Stimulated activated naive CD8-positive, alpha-beta T cell treated with anti-CD3 and anti-CD28 coated beads, Interleukin-15, Interleukin-2, amounts not matched to agents 100 ng/mL and 50 ng/mL, for 24 hours (primary cell): Measurements from ENCODE around the gene RGS1.
"Not testable (repeated sequence)": the region's sequence is repeated elsewhere in the genome, so short reads cannot be mapped to it uniquely, and the experiment has no call there.

ENCODE experiments used
- H3K27ac Mint-ChIP-seq: one replicate; pipeline ENCODE4 v1.8.0; 2021; ENCODE audit warnings: mild to moderate bottlenecking, mixed read lengths
- H3K27me3 Mint-ChIP-seq: one replicate; pipeline ENCODE4 v1.8.0; 2021; ENCODE audit warnings: mixed read lengths
- H3K36me3 Mint-ChIP-seq: one replicate; pipeline ENCODE4 v1.8.0; 2021; ENCODE audit warnings: low read depth, mixed read lengths
- H3K4me1 Mint-ChIP-seq: one replicate; pipeline ENCODE4 v1.8.0; 2021; ENCODE audit warnings: low read depth, mixed read lengths
- H3K4me3 Mint-ChIP-seq: one replicate; pipeline ENCODE4 v1.8.0; 2021; ENCODE audit warnings: mild to moderate bottlenecking, mixed read lengths
- H3K9me3 Mint-ChIP-seq: one replicate; pipeline ENCODE4 v1.8.0; 2021; ENCODE audit warnings: mixed read lengths

The RGS1 gene

DNA sequence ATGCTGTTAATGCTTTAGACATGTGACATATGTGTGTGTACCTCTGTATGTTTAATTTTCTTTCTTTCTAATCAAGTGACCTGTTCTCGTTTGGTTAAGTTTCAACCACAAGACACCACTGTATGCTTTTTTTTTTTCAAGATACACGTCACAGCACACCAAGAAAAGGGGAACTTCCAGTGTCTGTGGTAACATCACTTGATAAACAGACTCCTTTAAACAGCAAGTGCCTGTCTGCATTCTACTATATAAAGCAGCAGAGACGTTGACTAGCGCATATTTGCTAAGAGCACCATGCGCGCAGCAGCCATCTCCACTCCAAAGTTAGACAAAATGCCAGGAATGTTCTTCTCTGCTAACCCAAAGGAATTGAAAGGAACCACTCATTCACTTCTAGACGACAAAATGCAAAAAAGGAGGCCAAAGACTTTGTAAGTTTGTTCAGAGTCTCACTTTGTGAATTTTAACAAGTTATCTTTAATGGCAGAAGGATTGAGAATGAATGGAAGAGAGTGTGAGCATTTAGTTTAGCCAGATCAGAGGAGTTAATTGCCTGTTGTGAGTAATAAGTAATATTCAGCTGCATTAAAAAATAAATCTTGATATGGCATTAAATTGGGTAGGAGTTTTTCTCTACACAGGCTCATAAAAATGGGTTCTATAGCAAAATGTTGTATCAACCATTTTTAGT is at the start of gene RGS1:
Gene RGS1, plus strand, starts transcription at position 275 of the 691 bp plus-strand sequence. Its CDS starts 20 bp downstream, at position 295.
- Mint-ChIP-seq H3K9me3 (peaks cover 1% of the 10 kb centered on the region), H3K4me1 (peaks cover 81% of the 10 kb centered on the region), H3K36me3 (peaks cover 16% of the 10 kb centered on the region), H3K27ac (peak within 1 kb of the TSS; percentile 86), H3K27me3 (no peaks in the 10 kb centered on the region), H3K4me3 (peak within 1 kb of the TSS; percentile 82)

DNA sequence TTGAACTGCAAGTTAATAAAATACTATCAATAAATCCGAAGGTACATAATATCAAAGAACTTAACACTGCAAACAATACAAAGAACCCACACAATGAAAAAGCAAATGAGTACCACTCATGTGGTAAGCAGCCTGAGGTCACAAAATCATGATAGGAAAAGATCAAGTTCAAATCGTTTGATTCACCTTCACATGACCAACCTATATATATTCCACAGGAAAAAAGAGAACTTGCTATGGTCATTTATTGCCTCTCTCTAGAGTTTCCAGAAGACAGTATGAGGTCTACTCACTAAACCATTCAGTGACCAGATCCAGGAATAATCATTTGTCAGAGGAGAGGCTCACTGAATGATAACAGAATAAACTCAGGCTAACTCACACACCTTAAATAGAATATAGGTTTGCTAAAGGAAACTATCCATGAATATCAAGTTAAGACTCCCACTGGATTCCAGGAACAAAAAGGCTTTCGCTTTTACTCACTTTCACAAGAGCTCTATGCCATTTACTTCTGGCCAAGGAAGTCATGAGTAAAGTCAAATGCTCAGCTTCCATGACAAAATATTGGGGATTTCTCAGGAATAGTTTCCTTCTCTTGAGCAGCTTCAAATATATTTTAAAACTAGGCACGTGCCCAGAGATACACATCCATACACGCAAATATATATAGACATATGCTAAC is 48.3 kb upstream of the RGS1 start:
- Mint-ChIP-seq H3K36me3 (no peaks in the 10 kb centered on the region), H3K9me3 (no peaks in the 10 kb centered on the region), H3K27me3 (no peaks in the 10 kb centered on the region), H3K4me3 (no peak overlapping the region), H3K27ac (no peak overlapping the region), H3K4me1 (peaks cover 45% of the 10 kb centered on the region)

GRCh38 chr1:192527950-192528349 is 47.6 kb upstream of the RGS1 start:
- no peaks in the 10 kb centered on the region for H3K36me3 Mint-ChIP-seq
- no peak overlapping the region for H3K27ac Mint-ChIP-seq
- peaks cover 39% of the 10 kb centered on the region for H3K4me1 Mint-ChIP-seq
- no peaks in the 10 kb centered on the region for H3K27me3 Mint-ChIP-seq
- H3K4me3 Mint-ChIP-seq: no peak overlapping the region
- no peaks in the 10 kb centered on the region for H3K9me3 Mint-ChIP-seq

DNA sequence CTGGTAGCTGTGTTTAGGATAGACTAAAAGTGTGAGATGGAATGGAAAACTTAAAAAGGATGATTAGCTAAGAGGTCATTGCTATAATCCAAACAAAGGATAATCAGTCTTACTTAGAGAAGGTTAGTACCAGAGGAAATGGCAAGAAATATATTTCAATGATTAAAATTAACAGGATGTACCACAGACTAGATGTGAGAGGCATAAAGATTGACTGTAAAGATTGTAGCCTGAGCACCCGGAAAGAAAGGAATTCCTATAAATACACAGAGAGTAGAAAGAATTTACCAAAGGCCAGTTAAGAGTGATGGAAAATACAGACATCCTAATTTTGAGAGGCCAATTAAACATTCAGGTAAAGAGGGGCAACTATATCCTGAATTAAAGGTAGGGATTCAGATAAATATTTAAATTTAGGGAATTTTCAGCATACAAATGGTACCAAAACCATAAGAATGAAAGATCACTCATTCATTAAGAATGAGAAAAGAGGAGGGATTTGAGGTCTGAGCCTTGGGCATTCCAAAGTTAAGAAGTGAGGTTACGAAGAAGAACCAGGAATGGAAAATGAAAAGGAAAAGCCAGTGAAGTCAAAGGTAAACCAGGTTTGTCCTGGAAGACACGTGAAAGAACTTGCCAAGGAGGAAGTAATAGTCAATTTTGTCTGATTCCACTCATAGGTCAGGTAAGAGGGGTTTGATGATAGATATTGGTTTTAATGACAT is 46.4 kb upstream of the RGS1 start:
- Mint-ChIP-seq H3K9me3 (no peaks in the 10 kb centered on the region), H3K4me3 (no peak overlapping the region), H3K36me3 (no peaks in the 10 kb centered on the region), H3K4me1 (peaks cover 34% of the 10 kb centered on the region), H3K27me3 (peaks cover 4% of the 10 kb centered on the region), H3K27ac (no peak overlapping the region)

DNA sequence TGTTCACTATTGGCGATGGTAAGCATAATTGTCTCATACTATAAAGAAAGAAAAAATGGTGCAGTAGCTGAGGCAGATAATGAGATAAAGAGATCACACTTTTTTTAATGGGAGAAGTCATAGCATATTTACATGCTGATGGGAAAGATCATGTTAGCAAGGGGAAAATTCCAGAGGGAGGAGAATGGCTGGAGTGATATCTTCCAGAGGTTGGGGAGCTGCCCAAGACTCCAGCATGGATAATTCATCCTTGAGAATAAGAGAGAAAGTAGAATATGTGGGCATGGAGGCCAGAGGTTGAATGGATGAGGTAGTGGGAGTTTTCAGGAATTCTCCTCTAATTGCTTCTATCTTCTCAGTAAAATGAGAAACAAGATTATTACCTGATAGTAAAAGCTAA is 45.8 kb upstream of the RGS1 start:
- Mint-ChIP-seq H3K36me3 (no peaks in the 10 kb centered on the region), H3K4me3 (no peak overlapping the region), H3K9me3 (no peaks in the 10 kb centered on the region), H3K27ac (no peak overlapping the region), H3K27me3 (peaks cover 4% of the 10 kb centered on the region), H3K4me1 (peaks cover 28% of the 10 kb centered on the region)

GRCh38 chr1:192530254-192530653 is 45.3 kb upstream of the RGS1 start:
- no peaks in the 10 kb centered on the region for H3K36me3 Mint-ChIP-seq
- H3K9me3 Mint-ChIP-seq: no peaks in the 10 kb centered on the region
- peak overlapping the region; percentile 13 for H3K27ac Mint-ChIP-seq
- H3K4me1 Mint-ChIP-seq: peaks cover 28% of the 10 kb centered on the region
- H3K27me3 Mint-ChIP-seq: peaks cover 4% of the 10 kb centered on the region
- H3K4me3 Mint-ChIP-seq: peak overlapping the region; percentile 14

- not testable (repeated sequence) for H3K27ac Mint-ChIP-seq
Observed at GRCh38 chr1:192531037-192531703, 44.4 kb upstream of the RGS1 start.

GRCh38 chr1:192534666-192535065 is 40.9 kb upstream of the RGS1 start:
- Mint-ChIP-seq H3K27me3 (peaks cover 4% of the 10 kb centered on the region), H3K9me3 (no peaks in the 10 kb centered on the region), H3K36me3 (no peaks in the 10 kb centered on the region), H3K4me1 (peaks cover 44% of the 10 kb centered on the region), H3K4me3 (no peak overlapping the region), H3K27ac (no peak overlapping the region)

More at GRCh38 chr1:192531037-192531703, 44.4 kb upstream of the RGS1 start:
- not testable (repeated sequence) for H3K9me3 Mint-ChIP-seq, H3K36me3 Mint-ChIP-seq, H3K4me3 Mint-ChIP-seq, H3K27me3 Mint-ChIP-seq
- H3K4me1 Mint-ChIP-seq: peaks cover 28% of the 10 kb centered on the region

DNA sequence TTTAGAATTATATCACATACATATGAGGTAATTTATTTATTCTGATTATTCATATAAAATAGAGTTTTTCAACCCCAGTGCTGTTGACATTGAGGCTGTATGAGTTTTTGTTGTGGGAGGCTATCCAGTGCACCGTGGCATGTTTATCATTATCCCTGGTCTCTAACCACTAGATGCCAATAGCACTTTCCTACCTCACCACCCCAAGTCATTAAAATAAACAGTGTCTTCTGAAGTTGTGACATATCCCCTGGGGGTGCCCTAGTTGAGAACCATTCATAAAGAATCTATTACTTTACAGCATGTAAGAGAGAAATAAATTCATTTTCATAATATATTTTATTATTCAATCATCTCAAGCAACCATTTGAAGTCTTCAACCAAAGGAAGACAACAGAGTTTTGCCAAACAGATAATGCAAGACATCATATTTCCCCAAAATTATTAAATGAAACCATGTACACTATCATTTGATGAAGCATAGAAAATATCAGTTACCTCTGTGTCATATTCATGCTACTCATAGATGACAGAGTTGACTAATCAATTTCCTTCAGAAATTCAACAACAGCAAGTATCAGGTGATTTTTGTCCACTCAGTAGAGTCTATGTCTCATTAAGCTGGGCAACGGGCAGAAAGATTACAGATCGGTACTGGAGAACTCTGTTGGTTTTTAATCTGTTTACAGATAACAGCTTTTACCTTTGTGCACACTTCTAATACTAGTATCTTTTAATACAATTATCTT is 39.5 kb upstream of the RGS1 start:
- H3K27me3 Mint-ChIP-seq: peaks cover 4% of the 10 kb centered on the region
- no peaks in the 10 kb centered on the region for H3K9me3 Mint-ChIP-seq
- no peaks in the 10 kb centered on the region for H3K36me3 Mint-ChIP-seq
- H3K4me3 Mint-ChIP-seq: no peak overlapping the region
- peaks cover 41% of the 10 kb centered on the region for H3K4me1 Mint-ChIP-seq
- no peak overlapping the region for H3K27ac Mint-ChIP-seq

DNA sequence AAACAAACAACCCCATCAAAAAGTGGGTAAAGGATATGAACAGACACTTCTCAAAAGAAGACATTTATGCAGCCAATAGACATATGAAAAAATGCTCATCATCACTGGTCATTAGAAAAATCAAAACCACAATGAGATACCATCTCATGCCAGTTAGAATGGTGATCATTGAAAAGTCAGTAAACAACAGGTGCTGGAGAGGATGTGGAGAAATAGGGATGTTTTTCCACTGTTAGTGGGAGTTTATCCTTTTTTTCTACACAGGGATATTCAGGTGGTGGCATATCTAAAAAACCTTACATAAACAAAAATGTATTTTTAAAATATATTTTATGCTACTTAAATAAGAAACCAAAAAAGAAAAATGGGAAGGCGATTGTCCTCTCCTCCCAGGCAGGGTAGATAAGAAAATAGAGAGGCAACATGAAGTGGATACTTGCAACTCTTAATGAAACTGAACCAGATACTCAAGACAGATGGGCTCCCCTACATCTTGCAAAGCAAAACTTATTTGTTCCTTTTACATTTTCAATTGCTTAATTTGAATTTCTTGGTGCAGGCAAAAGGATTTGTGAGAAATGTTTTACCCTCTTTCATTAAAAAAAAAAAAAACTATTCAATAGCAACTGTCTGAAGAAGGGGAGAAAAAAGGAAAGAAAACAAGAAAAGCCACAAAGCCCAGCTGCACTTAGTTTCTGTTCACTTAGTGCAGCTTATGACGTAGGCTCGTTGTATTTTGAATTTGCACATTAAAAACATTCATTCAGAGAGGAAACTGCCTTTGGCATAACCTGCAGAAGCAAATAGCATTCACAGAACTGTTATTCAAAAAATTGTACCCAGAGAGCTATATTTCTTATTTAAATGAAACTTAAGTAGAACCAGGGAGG is 36.9 kb upstream of the RGS1 start:
- Mint-ChIP-seq H3K36me3 (no peaks in the 10 kb centered on the region), H3K27ac (peak overlapping the region; percentile 61), H3K27me3 (peaks cover 4% of the 10 kb centered on the region), H3K9me3 (no peaks in the 10 kb centered on the region), H3K4me1 (peaks cover 36% of the 10 kb centered on the region), H3K4me3 (peak overlapping the region; percentile 52)

DNA sequence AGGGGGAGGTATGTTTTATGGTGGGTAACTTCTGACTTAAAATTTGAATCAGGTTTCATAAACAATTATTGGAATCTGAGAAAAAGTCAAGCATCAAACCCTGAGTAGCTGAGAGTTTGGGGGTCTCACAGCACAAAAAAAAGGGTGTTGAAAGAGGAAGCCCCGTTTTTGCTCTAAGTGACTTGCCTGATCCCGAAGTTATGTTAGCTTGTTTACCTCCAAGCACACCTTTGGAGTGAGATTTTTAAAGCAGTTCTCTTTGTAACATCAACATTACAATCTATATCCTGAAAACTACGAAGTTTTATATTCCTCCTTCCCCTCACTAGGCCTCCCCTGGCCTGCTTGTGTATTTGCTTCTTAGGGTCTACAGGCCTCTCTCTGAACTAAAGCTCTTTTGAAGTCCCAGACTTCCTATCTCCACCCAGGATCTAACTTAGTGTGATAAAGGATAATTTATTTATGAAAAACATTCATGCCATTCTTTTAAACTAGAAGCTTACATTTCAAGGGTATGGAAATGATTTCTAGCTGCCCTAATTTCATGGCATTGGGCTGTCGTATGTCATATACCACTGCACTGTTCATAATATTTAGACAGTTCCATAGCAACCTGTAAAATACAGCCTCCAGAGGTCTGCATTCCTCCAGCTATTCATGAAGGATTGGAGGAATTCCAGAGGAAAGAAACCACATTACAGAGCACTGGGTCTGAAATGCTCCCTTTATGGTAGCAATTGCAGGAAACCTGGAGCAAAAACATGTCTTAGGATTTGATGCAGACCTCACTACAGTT is 36.1 kb upstream of the RGS1 start:
- peaks cover 3% of the 10 kb centered on the region for H3K27me3 Mint-ChIP-seq
- H3K27ac Mint-ChIP-seq: peak overlapping the region; percentile 73
- peak overlapping the region; percentile 52 for H3K4me3 Mint-ChIP-seq
- H3K36me3 Mint-ChIP-seq: no peaks in the 10 kb centered on the region
- peaks cover 40% of the 10 kb centered on the region for H3K4me1 Mint-ChIP-seq
- no peaks in the 10 kb centered on the region for H3K9me3 Mint-ChIP-seq

DNA sequence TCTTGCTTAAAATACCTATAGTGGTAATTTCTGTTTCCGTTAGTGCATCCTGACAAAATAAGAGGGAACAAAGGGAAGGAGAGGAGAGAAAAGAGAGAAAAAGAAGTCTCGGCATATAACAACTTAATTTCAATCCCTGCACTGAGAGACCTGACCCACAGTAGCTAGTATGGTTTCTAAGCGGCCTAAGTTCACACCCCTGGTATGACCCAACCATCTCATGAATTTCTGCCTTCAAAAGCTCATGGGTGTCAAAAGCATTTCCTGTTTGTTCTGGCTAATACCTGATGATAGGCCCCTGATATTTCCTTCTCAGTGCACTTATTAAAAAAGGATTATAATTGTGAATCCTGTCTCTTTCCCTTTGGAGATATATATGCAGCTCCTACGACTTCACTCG is 32.1 kb upstream of the RGS1 start:
- Mint-ChIP-seq H3K36me3 (no peaks in the 10 kb centered on the region), H3K9me3 (no peaks in the 10 kb centered on the region), H3K27ac (no peak overlapping the region), H3K4me1 (peaks cover 59% of the 10 kb centered on the region), H3K4me3 (no peak overlapping the region), H3K27me3 (peaks cover 3% of the 10 kb centered on the region)
